Heart left ventricle (tissue), 13 donors: ENCODE data around the gene MAP3K5.

ENCODE experiments used
- CTCF ChIP-seq, 12 donors: fragments of 200-600 bp; sonication (generic) in 4 of 12; IDR thresholded peaks; one replicate each; pipeline versions ENCODE4 v1.5.0 to v1.8.0; 2018 to 2022; ENCODE audit warnings: antibody characterized with exemption in 12 of 12, mild to moderate bottlenecking in 5 of 12
- POLR2A ChIP-seq, 2 donors: fragments of 450-650 bp; IDR thresholded peaks; one replicate each; pipeline ENCODE4 v1.6.1; 2017; ENCODE audit warnings: antibody characterized with exemption in 2 of 2, mild to moderate bottlenecking in 2 of 2, moderate library complexity in 2 of 2
- donor health status: ischemic (EF 13 %, LVEDD 7.1; RV severe dilation, severe dysfunction).
- donor health status: DM: no; HTN: yes; CAD: no.
- donor health status: DM: no; HTN: no; CAD: no.
- donor health status: ischemic (EF 25% LVEDD 6.9; RV normal size, moderate dysfunction).
- donor health status: ischemic (EF 25% LVEDD 5.7; RV mildly dilated, moderate dysfunction).
- donor health status: ischemic (EF 35%, LVEDD 5.7; RV mildly dilated, moderate dysfunction).
- donor health status: nonischemic (EF 11% LVEDD 7.7; RV severe dilation, severe dysfunction).
- donor health status: DM: yes; HTN: yes; CAD: no.
- donor health status: PGD.
- donor health status: ischemic (EF 29% LVEDD 5.4; RV normal size, mild dysfunction).
- donor health status: nonischemic (EF 23%, LVEDD 6.1; RV moderate dilation, normal function).

GRCh38 chr6:136521911-136522310, 270.4 kb downstream of the MAP3K5 start:
- TF ChIP-seq CTCF (IDR thresholded peaks at IDR 0.05) (no peak), POLR2A (IDR thresholded peaks at IDR 0.05) (no peak)
